SW 1271 (cell line): ENCODE results near the gene FBF1.
A peak's percentile ranks its signal among the peaks of the same experiment; 100 is the strongest.
"Not testable (repeated sequence)": the region's sequence is repeated elsewhere in the genome, so short reads cannot be mapped to it uniquely, and the experiment has no call there.

Source experiments
- DNase-seq, 2 experiments: peaks; one replicate each; lab custom pipeline; 2025; lab: John Stamatoyannopoulos, UW

FBF1 gene

DNA sequence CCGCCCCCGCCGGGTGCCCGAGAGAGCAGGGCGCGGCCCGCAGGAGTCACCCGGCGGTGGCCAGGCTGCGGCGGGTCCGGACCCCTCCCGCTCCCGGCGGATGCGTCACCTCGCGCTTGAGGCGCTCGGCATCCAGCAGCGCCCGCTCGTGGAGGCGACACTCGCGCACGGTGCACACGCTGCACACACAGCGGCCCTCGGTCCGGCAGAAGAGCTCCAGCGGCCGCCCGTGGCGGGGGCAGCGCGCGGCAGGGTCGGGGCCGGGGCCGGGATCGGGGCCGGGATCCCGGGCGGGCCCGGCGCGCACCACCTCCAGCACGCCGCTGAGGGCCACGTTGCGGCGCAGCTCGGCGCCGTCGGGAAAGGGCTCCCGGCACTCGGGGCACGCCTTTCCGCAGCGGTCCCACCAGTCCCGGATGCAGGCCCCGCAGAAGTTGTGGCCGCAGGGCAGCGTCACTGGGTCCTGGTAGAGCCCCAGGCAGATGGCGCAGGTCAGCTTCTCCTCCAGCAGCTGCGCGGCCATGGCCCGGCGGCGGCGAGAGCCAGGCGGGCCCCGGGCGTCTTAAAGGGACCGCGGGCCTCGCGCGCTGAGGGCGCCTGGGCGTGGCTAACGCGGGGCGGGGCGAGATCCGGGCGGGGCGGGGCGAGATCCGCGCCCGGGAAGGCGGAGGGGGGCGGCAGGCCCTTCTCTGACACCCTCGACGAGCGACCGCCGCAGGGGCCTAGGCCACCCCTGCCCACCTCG is 44.3 kb downstream of the FBF1 start, which contains the start of gene TRIM65:
Gene TRIM65 (minus strand): TSS at position 537 of the 745 bp plus-strand sequence. CDS start 14 bp downstream, at position 523.
- peak; percentile 33 to 65 for DNase-seq

DNA sequence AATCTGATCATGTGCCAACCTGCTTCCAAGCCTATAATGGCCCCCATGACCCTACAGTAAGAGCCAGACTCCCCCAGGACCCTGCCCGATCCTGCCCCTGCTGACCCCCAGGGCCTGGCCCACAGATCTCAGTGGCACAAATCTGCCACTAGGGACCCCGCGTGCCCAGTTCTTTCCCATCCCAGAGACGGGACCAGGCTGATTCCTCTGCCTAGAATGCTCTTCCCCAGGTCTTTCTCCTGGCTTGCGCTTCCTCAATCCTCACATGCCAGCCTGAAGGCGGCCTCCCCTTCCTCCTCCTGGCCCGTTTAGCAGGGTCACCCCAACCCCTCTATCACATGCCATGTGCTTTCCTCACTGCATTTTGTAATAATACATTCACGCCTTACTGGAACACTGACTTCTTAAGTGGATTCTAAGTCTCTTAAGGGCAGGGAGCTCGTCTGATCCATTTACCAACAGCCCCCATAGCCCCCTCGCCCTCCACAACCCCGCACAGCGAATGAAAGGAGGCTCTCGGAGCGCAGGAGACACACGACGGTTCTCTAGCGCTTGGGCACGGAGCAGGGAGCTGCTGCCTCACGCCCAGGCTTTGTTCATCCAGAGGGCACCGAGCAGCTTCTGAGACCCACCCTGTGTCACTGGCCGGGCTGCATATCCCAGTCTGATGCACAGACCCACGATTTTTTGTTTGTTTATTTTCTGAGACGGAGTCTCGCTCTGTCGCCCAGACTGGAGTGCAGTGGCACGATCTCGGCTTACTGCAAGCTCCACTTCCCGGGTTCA is 45.3 kb downstream of the FBF1 start:
- DNase-seq = peak in 1 of 2 experiments; percentile 45

DNA sequence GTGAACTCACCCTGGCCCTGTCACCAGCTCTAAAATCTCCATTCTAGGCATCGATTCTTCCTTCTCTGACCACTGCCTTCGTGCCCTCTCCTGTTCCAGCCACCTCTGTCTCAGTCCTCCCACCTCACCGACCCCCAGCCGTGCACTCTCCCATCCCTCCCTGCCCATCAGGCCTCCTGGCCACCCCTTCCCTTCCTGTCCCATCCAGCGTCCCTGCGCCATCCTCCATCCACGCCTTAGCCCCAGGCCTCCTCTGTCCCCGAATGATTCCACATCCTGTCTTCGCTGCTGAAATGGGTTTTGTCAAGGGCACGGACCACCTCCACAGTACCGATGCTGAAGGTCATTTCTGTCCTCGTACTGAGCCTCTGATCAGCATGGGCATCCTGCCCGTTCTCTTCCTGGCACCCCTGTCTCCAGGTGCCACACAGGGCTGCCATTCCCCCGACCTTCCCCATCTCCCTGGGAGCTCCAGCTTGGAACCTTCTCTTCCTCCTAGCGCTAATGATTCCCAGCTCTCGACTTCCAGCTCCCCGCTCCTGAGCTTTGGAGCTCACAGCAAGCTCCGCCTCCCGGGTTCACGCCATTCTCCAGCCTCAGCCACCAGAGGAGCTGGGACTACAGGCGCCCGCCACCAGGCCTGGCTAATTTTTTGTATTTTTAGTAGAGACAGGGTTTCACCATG is 46.7 kb downstream of the FBF1 start:
- DNase-seq = no peak

DNA sequence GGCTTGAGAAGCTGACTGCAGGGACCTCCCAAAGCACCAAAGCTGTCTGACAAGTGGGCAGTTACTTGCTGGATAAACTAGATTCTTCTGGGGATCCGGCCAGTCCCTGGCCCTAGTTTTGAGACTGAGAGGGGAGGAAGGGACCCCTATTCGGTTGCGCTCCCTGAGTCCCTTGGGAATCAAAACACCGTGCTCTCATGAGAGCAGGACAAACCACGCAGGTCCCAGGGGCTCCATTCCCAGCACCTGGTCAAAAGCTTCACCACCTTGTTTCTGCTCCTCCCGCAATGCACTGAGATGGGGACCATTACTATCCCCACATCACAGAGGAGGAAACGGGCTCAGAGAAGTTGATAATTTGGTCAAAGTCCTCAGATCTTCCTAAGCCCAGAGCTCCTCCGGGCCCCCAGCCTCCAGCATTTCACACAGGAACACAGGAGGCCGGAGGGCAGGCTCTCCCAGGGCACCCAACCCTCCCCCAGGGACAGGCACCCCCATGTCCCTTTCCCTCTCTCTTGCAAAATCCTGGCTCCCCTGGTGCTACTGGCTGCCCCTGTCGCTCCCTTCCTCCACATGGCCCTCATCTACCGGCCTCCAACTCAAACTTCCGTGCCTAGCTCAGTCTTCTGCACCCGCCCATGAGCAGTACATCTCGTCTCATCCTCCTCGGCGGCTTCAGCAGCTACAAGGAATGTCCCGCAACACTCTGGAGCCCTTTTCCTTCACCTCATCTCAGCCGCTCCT is 47.4 kb downstream of the FBF1 start:
- no peak for DNase-seq

DNA sequence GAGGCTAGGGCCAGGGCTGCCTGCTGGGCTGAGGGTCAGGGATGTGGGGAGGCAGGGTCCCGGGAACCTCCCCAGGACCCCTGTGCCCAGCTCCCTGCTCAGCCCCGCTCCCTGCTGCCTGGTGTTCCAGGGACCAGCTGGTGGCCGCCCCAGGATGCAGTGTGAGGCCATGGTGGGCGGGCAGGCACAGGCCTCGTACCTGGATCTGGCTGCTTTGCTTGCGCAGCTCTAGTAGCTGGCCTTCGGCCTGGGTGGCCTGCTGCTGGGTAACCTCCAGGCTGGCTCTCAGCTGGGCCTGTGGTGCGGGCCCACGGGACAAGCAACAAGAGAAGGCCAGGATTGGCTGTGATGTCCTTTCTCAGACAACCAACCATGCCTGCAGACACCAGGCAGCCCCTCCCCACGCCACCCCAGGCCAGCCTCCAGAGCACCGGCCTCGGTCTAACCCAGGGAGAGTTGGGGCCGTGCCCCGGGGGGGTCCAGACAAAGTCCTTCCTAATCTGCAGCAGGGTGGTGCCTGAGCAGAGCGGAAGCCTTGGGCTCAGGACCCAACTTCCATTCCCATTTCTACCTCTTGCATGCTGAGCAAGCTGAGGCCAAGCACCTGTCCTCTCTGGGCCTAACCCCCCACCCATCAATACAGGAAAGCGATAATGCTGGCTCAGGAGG is 48.2 kb downstream of the FBF1 start:
- DNase-seq = no peak

DNA sequence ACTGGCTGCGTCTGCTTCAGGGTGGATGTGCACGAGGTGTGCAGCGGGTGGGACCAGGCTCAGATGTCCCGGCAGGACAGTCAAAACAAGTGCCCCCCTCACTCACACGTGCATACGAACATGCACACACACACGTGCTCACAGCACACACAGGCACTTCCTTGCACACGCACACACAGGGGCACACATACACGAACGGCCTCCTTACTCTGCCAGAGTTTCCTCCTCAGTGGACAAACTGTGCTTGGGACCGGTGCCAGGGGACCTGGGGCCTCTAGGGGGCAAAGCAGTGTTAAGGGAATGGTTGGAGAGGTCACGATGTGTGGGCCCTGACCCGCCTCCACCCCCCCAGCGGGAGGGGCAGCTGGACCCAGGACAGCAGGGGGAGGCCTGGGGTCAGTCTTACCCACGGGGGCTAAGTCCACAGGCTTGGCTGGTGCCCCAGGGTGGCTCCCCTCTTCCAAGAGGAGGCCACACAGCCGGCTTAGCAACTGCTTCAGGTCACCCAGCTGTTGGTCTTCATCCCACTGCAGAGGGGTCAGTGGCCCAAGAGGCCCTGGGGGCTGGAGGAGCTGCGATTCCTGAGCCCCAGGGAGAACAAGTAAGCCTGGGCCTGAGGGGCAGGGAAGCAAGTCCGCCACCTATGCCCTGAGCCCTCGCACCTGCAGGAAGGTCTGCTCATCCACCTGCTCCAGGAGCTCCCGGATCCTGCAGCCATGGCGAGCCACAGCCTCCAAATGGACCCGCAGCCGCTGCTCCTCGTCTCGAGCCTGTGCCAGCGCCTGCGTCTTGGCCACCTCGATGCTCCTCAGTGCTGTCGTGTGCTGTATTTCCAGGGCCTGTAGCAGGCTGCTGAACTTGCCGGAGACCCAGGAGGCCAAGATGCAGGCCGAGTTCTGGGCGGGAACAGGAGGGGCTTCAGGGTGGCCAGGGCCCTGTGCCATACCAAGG is 49.0 kb downstream of the FBF1 start:
- no peak for DNase-seq

DNA sequence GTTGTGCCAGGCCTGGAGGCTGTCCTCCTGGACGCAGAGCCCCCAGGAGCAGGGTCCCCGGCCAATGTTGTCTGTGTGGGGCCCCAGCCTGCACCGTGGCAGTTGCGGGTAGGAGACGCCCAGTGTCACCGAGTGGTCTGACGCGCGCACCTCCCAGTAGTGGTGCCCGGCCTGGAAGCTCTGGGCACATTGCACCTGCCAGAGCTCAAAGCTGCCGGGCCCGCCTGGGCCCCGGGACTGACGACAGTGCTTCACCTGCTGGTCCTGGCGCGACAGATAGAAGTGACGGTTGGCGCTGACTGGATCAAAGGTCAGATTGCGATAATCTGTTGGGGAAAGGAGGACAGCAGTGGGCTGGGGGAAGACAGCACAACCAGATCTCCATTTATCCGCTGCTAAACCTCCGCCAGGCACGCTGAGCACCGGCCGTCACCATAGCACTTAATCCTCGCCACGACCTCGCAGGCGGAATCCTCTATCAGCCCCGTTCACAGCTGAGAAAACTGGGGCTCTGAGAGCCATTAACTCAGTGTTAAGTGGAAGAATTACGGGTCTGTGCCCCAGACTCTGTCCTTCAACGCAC is 49.7 kb downstream of the FBF1 start:
- DNase-seq = no peak

DNA sequence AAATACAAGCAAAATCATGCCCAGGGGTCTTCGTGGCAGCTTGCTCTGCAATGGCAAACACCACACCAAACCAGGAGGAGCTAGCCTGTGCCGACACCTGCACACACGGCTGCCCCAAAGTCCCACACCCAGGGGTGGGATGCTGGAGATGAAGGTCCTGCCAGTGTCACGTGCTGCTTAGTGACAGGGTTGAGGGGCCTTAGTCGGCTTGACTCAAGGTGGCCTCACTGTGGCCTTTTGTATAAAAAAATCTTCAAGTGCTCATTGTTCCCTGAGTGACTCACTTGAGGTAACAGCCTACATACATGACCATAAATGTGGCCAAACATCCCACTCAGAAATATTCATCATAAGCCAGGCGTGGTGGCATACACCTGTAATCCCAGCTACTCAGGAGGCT is 51.4 kb downstream of the FBF1 start:
- no peak for DNase-seq

DNA sequence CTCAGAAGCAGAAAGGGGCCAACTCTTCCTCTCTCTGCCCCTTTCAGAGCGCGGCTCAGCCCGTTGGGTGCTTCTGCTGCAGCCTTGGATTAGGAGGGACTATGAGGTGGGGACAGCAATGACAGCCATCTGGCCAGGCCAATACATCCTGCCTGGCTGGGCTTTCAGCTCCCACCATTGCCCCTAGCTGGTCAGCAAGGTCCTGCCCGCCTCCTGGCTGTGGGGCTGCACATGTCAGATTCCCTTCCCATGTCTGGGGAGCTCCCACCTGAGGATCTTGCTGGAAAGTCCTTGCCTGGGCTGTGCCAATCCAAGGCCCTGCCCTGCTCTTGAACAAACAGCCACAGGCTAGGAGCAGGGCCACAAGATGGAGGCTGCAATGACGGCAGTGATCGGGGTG is 52.4 kb downstream of the FBF1 start:
- no peak for DNase-seq

DNA sequence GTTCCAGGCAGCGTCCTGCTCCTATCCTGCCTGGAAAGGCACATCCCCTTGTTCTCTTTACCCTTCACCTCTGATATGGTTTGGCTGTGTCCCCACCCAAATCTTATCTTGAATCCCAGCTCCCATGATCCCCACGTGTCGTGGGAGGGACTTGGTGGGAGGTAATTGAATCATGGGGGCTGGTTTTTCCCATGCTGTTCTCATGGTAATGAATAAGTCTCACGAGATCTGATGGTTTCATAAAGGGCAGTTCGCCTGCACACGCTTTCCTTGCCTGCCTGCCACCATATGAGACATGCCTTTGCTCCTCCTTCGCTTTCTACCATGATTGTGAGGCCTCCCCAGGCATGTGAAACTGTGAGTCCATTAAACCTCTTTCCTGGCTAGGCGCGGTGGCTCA is 55.0 kb downstream of the FBF1 start:
- DNase-seq = not testable (repeated sequence)

DNA sequence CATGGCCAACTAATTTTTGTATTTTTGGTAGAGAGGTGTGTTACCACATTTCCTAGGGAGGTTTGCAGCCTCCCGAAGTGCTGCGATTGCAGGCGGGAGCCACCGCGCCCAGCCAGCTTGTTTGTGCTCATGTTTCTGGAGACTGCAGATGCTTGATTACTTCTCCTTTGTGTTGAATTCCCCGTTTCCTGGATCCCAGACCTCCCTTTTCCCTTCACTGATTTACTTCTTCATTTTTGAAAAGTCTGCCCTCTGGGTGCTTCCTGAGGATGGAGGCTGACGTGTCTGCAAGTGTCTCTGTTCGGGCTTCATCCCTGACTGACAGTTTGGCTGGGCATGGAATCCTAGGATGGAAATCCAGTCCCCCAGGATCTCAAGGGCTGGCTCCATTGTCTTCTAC is 55.4 kb downstream of the FBF1 start:
- no peak for DNase-seq

DNA sequence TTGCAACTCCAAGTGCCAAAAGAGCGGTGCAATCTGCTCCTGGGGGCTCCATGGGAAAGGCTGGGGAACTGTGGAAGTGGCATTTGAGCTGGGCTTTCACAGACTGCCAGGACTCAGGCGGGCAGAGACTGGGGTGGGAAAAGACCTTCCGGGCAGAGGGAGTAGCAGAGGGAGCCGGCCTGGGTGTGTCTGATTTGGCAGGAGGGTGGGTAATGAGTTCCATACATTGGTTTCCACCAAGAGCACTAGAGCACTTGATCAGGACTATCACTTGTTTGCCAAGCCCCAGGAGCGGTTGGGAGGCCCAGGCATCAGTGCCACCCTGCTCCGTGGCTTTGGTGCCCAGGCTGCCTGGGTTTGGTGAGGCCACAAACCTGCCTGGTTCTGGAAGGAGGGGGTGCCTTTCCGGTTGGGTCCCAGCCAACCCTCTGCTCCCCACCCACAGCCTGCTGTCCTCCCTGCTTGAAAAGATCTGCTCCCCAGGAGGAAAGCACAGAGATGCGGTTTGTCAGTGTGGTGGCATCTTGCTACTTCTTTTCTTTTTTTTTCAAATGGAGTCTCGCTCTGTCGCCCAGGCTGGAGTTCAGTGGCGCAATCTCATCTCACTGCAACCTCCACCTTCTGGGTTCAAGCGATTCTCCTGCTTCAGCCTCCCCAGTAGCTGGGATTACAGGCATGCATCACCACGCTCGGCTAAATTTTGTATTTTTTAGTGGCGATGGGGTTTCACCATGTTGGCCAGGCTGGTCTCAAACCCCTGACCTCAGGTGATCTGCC is 59.0 kb downstream of the FBF1 start:
- no peak for DNase-seq

DNA sequence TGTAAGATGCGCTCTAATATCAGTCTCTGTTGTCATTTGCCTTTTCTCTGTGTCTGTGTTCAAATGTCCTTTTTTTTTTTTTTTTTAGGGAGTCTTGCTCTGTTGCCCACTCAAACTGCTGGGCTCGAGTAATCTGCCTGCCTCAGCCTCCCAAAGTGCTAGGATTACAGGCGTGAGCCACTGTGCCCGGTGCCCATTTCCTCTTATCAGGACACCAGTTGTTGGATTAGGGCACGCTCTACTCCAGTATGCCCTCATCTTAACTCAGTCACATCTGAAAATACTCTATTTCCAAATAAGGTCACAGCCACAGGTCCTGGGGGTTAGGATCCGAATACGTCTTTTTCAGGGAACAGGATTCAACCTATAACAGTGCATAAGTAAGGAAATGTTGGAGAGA is 60.6 kb downstream of the FBF1 start:
- no peak for DNase-seq

DNA sequence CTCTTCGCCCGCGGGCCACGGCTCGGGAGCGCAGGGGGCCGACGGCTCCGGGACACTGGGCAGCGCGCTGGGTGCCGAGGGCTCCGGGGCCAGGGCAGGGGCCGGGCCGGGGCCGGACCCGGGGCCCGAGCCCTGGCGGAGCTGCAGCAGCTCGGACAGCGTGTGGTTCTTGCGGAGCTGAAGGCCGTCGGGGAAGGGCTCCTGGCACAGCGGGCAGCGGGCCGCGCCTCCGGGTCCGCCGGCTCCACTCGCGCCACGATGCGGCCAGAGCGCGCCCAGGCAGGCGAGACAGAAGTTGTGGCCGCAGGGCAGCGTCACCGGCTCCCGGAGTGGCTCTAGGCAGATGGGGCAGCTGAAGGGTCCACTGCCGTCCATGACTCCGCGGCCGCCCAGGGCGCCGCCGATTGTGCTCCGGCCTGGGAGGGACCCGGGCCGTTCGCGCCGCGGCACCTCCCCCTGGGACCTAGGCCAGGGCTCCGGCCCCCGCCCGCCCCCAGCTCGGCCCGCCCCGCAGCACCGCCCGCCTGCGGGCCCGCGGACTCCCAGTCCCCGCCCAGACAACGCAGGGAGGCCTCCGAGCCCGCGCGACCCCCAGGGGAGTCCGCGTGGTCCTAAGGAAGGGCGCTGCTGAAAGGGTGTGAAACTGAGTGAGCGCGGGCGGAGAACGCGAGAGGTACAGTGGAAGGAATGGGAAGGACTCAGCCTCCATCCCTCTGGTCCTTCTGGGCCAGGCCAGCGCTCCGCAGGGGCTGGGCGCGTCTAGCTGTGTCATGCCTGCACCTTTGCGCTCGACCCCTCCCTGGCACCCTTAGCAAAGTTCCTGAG is 62.5 kb downstream of the FBF1 start, which contains the start of gene TRIM47:
Gene TRIM47 (minus strand): TSS at position 408 of the 825 bp plus-strand sequence. CDS start 33 bp downstream, at position 375.
- DNase-seq = peak in 1 of 2 experiments; percentile 55

DNA sequence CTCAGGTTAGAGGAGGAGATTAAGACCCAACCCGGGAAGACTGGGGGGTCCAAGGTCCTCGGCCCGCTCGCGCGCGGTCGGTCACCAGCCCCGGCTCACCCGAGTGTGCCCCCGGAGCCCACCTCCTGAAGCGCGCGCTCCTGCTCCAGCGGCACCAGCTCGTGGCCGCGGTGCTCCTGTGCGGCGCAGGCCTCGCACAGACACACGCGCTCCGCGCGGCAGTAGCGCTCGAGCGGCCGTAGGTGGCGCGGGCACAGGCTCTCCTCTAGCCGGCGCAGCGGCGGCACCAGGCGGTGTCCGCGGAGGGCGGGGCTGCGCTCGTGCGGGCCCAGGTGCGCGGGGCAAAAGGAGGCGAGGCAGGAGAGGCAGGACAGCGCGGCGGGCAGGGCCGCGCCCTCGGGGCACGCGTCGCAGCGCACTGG is 63.1 kb downstream of the FBF1 start:
- peak in 1 of 2 experiments; percentile 52 for DNase-seq

DNA sequence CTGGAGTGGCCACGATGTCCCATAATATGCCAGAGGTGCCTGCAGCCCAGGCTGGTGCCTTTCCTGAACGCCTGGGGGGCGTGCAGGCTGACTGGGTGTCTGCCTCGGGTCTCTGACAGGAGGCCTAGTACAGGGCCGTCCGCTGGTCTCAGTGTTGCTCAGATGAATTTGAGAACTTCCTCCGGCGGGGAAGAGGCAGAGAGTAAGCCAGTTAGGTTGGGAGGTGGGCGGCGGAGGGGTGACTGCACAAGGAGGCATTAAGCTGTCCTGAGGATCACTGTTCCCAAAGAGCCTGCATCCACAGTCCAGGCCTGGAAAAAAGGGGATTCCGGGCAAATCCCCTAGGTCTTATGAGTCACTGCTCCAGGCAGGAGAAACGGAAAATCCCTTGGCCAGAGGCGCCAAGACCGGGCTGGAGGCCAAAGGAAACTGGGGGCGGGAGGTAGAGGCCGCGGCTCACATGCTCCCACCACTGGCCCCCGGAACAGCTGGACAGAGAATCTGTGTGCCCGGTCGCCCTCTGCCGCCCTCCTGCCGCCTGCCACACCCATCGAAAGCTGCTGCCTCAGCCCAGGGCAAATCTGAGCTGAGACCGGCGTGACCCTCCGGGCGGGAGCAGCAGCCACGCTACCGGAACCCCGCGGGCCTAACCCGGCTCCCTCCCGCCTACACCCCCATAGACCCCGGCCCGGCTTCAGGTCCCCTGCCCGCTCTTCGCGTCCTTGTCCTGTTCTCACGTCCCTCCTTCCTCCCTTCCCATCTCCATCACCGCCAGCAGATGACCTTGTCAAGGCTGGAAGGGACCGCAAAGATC is 63.7 kb downstream of the FBF1 start:
- DNase-seq = peak; percentile 71 to 92
